ENCODE measurements around the gene TMEM121. TPM values are rescaled to one million over a fixed set of nuclear protein-coding genes. Genes with fewer than 3 reads are reported as not detected.

TMEM121 gene
- total and polyA plus RNA-seq, 2 of the 8 experiments (the other 6 are each of a cell fraction or from before 2014, with no cell fraction given): 1.9 TPM; not detected in 1

DNA sequence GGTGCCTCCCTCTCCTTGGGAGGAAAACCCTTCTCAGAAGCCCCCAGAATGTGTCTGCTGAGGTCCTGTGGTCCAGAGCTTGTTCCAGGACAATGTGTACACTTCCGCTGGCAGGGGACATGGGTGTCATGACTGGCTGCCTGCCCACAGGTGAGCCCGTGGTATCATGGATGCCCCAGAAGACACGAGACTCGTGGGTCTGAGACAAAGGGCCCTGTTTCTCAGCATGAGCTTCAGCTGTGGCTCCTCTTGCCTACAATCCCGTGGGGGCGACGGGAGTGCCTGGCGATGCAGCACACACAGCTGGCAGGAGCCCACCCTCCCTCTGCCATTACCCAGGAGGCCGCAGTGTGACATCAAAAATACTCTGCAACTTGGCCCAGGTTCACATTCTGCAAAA lies 7.0 kb downstream of the TMEM121 start:
- Histone ChIP-seq H2BK20ac (ENCODE audit: low read length) (no peak overlapping the region), H3K18ac (ENCODE audit: extremely low read depth, low read length) (no peak overlapping the region), H2AFZ (ENCODE audit: low read length) (no peak overlapping the region), H3K4me1 (replicated peaks in 1 of 4; ENCODE audit: control insufficient read depth in 3 of 4, insufficient read depth in 4 of 4, low read length in 3 of 4) (no peaks in the 10 kb centered on the region; a peak in 1 of 7 replicates), H4K91ac (replicated peaks; ENCODE audit: insufficient read length, low read length) (no peak overlapping the region), H3K56ac (replicated peaks; ENCODE audit: insufficient read length, low read depth, low read length) (no peak overlapping the region), H2BK15ac (ENCODE audit: low read length) (no peak overlapping the region), H3K14ac (ENCODE audit: insufficient read length) (no peak overlapping the region), H3K4me3 (ENCODE audit: extremely low read depth in 1 of 4, insufficient read depth in 2 of 4, low read depth in 3 of 4, low read length in 4 of 4) (no peak overlapping the region), H3K23ac (ENCODE audit: insufficient read length) (no peak overlapping the region), H2BK12ac (ENCODE audit: low read depth, low read length) (no peak overlapping the region), H3K27me3 (replicated peaks in 1 of 4; ENCODE audit: control insufficient read depth in 3 of 4, extremely low read depth in 1 of 4, insufficient read depth in 3 of 4, low read length in 3 of 4) (peaks cover 0 to 9% (median 5%) of the 10 kb centered on the region in 4 experiments; a peak in 5 of 7 replicates), H3K9ac (replicated peaks in 1 of 4; ENCODE audit: extremely low read depth in 1 of 4, low read depth in 3 of 4, low read length in 3 of 4) (no peak overlapping the region), H2BK5ac (ENCODE audit: low read depth, low read length) (no peak overlapping the region), H3K9me3 (ENCODE audit: insufficient read depth in 2 of 2, low read depth in 1 of 2, low read length in 1 of 2) (peaks cover 6 to 92% of the 10 kb centered on the region in 2 experiments; a peak in 3 of 4 replicates), H3K4me2 (ENCODE audit: insufficient read depth in 1 of 2, low read depth in 2 of 2, low read length in 2 of 2) (no peak overlapping the region), H3K36me3 (ENCODE audit: control insufficient read depth in 2 of 4, insufficient read depth in 4 of 4, low read length in 3 of 4) (no peaks in the 10 kb centered on the region), H2AK5ac (ENCODE audit: low read depth, low read length) (no peak overlapping the region), H4K5ac (ENCODE audit: insufficient read length, low read depth, low read length) (no peak overlapping the region), H3K79me2 (ENCODE audit: control insufficient read depth in 1 of 2, insufficient read depth in 2 of 2, low read length in 2 of 2) (no peaks in the 10 kb centered on the region), H4K8ac (ENCODE audit: extremely low read depth, insufficient read depth, low read length) (no peak overlapping the region), H3K23me2 (ENCODE audit: low read depth, low read length) (no peaks in the 10 kb centered on the region), H3K4ac (replicated peaks; ENCODE audit: insufficient read length, low read depth, low read length) (no peak overlapping the region), H2BK120ac (replicated peaks; ENCODE audit: low read depth, low read length) (no peak overlapping the region), H3K27ac (ENCODE audit: low read depth, low read length) (no peak overlapping the region), H3K79me1 (ENCODE audit: low read depth, low read length) (no peaks in the 10 kb centered on the region), H4K20me1 (replicated peaks in 1 of 2; ENCODE audit: control insufficient read depth in 1 of 2, insufficient read depth in 2 of 2, low read length in 2 of 2) (no peaks in the 10 kb centered on the region)
- POLR2A ChIA-PET (ENCODE audit: partially characterized antibody): no interaction called here
- FAIRE-seq (no peak), DNase-seq (ENCODE audit: low read depth in 1 of 2, low spot score in 2 of 2) (no peak)
- CTCF ChIA-PET (ENCODE audit: partially characterized antibody): interaction anchor here (0.6 to 1.0 kb wide), 2 partner anchors 66 to 1261 kb away, joined by 3 read pairs; no protein-coding TSS in a partner anchor
- TF ChIP-seq YY1 (IDR thresholded peaks at IDR 0.05; ENCODE audit: low read depth, low read length): no peak
- no peak for TF ChIP-seq BRCA1 (IDR thresholded peaks at IDR 0.05; ENCODE audit: low read depth, low read length)
- TF ChIP-seq SP1 (IDR thresholded peaks at IDR 0.05; ENCODE audit: low read depth, low read length): no peak
- WGBS, 2 experiments (ENCODE audit: extremely low coverage in 1 of 2, insufficient coverage in 1 of 2, insufficient read length in 1 of 2, insufficient replicate concordance in 2 of 2, low coverage in 1 of 2, low lambda C conversion rate in 2 of 2, missing lambda C conversion rate in 1 of 2): 86% methylated on average over 9 of the region's 9 CpGs; no CpG with 5 or more reads in 1 of the 2 experiments

All from H1 (cell line).